Pons (tissue), 1 donor: ENCODE data around the gene MARF1.
A peak's percentile ranks its signal among the peaks of the same experiment; 100 is the strongest.
"Not testable (repeated sequence)": the region's sequence is repeated elsewhere in the genome, so short reads cannot be mapped to it uniquely, and the experiment has no call there.

Experiments
- DNase-seq: peaks from one replicate; pipeline ENCODE4 v3.0.0-alpha.2; 2016; ENCODE audit warnings: low spot score

MARF1 gene

DNA sequence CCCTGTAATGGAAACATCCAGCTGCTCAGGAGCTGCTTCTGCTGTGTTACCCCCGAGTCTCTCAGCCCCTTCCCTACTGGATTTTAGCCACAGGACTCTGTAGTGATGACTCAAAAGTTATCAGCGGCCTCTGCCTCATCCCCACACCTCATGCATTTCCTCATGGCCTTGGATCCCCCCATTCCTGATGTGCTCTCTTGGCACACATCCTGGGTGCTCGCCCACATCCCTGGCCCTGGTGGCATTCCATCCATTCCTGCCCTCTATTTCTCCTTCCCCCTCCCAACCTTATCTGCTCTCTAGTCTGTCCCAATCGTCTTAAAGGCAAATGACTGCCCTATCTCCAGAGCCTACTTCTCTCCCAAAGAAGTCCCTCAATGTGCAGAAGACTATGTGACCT, 24.6 kb downstream of the MARF1 start:
- DNase-seq = no peak

DNA sequence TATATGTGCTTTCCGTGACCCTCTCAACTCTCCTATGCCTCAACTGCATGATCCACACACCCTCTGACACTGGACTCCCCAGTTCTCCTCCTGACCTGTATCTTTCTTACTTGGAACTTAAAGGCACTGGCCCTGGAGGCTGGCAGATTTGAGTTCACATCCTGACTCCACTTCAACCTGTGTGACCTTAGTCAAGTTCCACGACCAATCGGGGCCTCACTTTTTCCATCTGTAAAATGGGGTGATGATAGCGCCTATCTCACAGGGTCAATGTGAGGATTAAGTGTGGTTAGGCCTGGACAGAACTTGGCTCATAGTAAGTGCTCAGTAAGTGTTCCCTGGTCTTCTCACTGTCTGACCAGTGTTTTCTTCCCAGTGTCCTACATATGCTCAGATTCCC, 25.1 kb downstream of the MARF1 start:
- DNase-seq = no peak

DNA sequence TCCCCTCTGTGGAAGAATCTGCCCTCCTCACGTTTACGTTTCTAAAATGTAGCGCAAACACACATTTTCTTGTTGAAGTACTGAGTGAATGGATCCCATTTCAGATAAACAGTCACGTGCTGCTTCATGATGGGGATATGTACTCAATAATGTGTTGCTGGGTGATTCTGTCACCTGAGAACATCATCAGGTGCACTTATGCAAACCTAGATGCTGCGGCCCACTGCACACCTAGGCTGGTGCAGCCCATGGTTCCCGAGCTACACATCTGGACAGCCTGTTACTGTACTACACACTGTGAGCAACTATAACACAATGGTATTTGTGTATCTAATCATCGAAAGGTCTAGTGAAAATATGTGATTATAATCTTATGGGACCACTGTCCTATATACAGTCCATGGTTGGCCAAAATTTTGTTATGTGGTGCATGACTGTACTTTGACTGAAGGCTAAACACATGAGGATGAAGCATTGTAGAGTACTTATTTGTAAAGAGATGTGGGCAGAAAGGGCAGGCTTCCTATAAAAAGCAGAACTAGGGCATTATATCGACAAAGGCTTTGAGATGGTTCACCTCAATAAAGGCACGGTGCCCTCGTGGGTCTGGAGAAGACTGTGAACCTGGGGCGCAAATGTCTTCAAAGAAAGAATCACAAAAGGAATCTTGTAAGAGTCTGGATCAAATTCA, 26.3 kb downstream of the MARF1 start:
- no peak for DNase-seq

- no peak for DNase-seq
Measured at GRCh38 chr16:15616012-15616411, 26.9 kb downstream of the MARF1 start.

- no peak for DNase-seq
Measured at GRCh38 chr16:15613676-15614075, 29.3 kb downstream of the MARF1 start.

- no peak for DNase-seq
Measured at GRCh38 chr16:15611610-15612009, 31.3 kb downstream of the MARF1 start.

DNA sequence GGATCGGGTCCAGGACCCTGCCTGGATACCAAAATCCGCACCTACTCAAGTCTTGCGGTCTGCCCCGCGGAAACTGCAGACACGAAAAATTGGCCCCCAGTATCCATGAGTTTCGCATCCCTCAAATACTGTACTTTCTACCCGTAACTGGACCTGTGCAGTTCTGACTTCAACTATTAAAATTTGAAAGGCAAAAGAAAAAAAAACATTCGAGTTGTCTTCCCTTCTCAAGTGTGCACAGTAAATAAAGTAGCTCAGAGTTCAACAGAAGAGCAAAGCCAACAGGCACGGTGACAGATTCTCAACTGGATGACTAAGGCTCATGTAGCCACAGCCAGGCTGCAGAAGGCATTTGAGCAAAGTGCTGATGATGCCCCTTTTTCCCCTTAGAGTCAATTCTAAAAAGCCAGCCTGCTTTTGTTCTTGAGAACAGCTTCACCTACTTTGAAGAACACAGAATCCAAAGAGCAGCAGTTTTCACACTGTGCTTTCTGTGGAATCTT, 32.5 kb downstream of the MARF1 start:
- DNase-seq = no peak

DNA sequence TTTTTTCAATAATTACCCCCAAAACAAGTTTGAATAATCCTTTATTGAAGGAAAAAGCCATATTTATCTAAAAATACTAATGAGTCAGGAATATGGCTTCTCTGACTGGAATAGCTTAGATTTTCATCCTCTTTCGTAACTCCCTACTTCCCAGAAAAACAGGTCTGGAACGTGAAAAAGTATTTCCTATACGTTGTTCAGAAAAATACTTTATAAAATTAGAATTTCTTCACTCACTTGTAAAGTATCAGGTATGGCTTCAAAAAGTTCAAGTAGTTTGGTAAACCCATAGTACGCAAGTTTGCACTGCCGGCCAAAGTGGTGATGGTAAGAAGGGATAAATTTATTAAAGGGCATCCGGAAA, 33.7 kb downstream of the MARF1 start:
- no peak for DNase-seq

DNA sequence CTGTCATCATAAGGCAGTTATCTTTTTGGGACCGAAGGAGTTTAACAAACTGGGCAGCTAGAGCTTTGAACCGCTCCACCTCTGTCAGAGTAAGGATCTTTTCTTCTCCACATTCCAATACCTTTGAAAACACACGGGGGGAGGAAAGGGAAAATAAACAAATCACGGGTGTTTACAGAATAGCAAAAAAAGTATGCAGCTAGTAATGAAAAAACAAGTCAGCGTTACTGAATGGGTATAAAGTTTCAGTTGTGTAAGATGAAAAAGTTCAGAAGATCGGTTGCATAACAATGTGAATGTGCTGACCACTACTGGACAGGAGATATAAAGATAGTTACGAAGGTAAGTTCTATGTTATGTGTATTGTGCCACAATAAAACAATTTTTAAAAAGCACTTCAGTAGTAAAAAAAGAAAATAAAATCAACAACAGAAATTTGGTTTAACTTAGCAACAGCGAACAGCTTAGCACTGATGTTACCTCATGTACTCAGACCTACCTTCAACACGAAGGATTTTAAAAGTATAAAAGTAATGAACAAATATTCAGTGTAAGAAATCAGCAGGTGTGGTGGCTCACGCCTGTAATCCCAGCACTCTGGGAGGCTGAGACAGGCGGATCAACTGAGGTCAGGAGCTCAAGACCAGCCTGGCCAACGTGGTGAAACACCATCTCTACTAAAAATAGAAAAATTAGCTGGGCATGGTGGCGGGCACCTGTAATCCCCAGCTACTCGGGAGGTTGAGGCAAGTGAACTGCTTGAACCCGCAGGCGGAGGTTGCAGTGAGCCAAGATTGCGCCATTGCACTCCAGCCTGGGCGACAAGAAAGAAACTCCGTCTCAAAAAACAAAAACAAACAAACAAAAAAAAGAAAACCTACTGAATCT, 34.3 kb downstream of the MARF1 start:
- DNase-seq = no peak

DNA sequence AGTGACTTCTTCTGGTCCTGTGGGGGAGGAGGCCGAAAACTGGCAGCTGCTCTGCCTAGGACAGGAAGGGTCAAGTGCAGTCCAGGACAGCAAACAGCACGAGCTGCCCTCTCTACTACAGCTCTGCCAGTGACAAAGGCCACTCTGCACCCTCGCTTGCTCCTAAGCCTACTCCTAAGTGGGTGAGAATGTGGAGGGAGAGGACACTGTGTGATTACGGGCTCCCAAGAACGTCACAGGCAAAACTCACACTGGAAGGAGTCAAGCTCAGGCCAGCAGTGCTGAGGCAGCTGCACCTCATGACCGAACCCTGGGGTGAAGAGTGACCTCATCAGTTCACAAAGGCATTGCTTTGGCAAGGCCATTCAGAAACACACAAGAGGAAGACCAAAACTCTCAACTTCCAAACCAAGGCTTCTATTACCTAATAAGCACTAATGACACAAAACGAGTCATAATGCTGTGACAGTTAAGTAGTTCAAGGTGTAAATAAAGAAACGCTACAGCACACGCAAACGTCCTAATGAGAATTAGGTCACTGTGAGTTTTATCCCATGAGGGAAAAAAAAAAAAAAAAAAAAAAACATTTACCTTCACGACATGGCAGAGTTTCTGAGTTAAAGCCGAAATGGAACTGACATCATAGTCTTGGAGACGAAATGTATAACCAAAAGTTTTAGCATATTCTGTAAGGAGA, 35.1 kb downstream of the MARF1 start:
- DNase-seq = peak; percentile 44

GRCh38 chr16:15607221-15607699, 35.7 kb downstream of the MARF1 start:
- DNase-seq = not testable (repeated sequence)

GRCh38 chr16:15606518-15607220, 36.3 kb downstream of the MARF1 start:
- DNase-seq = no peak

- DNase-seq = no peak
Measured at GRCh38 chr16:15605839-15606517, 37.0 kb downstream of the MARF1 start.

DNA sequence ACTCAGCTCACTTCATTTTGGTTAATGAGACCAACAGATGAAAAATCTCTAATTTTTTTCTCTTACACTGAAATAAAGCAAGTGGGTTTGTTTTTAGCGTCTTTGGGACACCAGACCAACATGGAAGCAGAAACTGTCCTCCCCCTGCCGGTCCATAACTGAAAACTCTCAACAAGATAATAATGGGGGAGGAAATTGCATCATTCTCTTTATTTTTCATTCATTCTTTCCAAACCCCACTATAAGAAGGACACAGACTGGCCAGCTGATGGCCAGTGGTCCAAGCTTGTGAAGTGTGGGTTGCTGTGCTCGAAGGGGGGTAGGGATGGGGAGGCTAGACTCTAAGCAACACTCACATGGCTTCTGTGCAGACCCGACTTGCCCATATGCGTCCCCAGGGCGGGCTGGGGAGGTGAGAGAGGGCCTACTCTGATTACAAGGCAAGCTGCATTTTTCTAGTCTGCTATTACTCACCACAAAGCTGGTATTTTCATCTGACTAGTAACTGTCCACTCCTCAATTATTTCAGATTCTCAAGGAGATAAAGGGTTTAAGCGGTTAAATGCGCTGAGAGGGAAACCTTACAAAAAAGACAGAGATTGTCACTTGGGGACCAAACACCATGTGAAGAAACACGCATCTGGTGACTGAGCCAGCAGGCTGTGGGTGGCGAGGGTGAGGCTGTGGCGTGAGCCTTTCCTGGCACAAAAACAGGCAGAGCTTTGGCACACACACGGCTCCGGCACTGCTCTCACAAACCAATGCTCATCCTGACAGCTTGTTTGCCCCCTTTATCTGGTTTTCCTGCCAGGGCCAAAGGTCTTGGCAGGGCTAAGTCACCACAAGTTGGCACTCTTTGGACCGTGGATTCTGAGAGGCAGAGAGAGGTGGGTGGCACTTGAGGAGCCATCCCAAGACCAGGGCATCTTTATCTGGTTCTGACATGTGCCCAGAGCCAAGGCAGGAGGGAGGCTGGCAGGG, 38.2 kb downstream of the MARF1 start:
- DNase-seq = peak; percentile 41

DNA sequence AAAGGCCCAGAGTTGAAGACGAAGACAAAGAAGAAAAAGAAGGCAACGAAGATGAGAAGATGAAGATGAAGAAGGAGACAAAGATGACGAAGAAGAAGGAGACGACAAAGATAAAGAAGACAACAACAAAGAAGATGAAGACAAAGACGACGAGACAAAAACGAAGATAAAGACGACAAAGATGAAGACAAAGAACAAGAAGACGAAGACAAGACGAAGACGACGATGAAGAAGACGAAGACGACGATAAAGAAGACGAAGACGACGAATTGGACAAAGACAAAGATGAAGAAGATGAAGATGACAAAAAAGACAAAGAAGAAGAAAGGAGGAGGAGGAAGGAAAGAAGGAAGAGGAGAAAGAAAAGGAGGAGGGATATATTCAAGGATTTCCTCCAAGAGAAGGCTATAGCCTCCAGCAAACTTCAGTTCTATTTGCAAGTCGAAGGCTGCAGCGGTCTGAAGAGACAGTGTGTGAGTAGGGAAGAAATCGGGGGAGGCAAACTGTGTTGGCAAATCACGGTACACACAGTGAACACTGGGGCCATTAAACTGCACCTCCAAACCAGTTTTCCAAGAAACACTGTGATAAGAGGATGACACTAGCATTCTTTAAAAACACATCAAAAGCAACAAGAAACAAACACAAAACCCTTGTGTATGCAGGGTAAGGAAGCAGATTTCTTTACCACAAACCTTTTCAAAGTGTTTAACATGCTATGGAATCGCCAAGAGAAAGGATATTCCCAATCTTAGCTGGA, 40.5 kb downstream of the MARF1 start:
- DNase-seq = no peak

DNA sequence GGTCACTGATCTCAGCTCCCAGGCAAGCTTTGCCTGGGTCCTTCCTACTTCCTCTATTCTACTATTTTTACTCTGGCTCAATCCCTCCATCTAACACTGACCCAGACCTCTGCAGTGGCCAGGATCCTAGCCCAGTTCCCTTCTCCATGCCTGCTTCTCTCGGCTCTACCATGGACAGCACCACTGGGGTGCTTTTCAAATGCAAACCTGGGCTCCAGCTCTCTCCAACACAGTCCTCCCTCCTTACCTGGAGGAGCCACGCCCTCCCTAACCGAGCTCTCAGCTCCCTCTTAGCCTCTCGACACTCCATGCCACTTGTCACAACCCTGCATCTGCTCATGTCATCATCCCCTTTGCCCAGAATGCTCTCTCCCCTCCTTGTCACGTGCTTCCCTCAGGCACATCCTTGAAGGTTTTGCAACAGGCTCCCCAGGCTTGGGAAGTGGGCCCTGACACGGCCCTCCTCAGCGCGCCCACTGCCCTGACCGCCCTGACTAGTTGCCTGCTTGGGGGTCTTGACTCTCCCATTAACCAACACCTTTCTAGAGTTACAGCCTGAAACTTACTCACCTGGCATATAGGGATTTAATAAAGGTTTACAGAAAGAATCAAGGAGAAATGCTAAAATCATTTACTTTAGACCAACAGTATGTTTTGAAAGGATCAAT, 41.6 kb downstream of the MARF1 start:
- DNase-seq = no peak

GRCh38 chr16:15599303-15600070, 43.5 kb downstream of the MARF1 start:
- no peak for DNase-seq

DNA sequence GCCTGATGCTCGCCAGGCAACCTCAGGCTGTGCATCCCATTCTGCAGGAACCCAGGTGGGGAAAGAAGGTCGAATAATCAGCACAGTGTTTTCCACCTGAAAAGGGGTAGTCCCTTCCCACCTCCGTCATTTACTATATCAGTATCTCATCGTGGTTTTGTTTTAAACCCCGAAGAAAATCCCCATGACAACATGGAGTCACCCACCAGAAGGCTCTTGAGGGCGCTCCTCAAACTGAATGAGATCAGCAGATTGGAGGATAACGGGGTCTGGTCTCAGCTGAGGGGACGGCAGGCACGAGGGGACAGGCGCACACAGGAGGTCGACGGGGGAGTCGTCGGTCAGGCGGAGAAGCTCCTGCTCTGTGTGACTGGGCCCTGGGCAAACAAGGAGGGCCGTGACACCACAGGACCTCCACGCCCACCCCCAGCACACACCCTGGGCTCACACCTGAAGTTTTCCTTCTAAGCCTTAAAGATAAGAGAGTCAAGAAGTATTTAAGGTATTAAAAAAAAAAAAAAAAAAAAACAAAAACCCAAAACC, 44.2 kb downstream of the MARF1 start:
- no peak for DNase-seq
